Esophagus muscularis mucosa (tissue), 4 donors: ENCODE data around the gene TRAP1. TPM values are rescaled to one million over a fixed set of nuclear protein-coding genes. Genes with fewer than 3 reads are reported as not detected.
A peak's percentile ranks its signal among the peaks of the same experiment; 100 is the strongest.

Experiments
- DNase-seq: peaks from one replicate; pipeline ENCODE4 v3.0.0-alpha.2; 2017; ENCODE audit errors: extremely low spot score
- H3K27ac ChIP-seq, 4 donors: fragments of 200-600 bp; sonication (generic); replicated peaks in 1 of 4; 1 replicate in 3 of 4; 2 replicates in 1 of 4; pipeline ENCODE4 v1.5.1; 2016 to 2019; ENCODE audit warnings: mild to moderate bottlenecking in 1 of 4
- H3K27me3 ChIP-seq, 4 donors: fragments of 200-600 bp; sonication (generic); one replicate each; pipeline versions ENCODE4 v1.5.1 to v1.6.0; 2016 to 2019
- H3K36me3 ChIP-seq, 4 donors: fragments of 200-600 bp; sonication (generic); one replicate each; pipeline ENCODE4 v1.5.1; 2016 to 2019
- H3K4me1 ChIP-seq, 4 donors: fragments of 200-600 bp; sonication (generic); one replicate each; pipeline ENCODE4 v1.5.1; 2016 to 2019
- H3K4me3 ChIP-seq, 4 donors: fragments of 200-600 bp; sonication (generic); 1 replicate in 2 of 4; 2 replicates in 2 of 4; pipeline ENCODE4 v1.5.1; 2016 to 2019; ENCODE audit warnings: mild to moderate bottlenecking in 4 of 4, moderate library complexity in 1 of 4
- H3K9me3 ChIP-seq, 4 donors: fragments of 200-600 bp; sonication (generic); 1 replicate in 3 of 4; 2 replicates in 1 of 4; pipeline ENCODE4 v1.5.1; 2016 to 2019
- EP300 ChIP-seq: sonication (generic); formaldehyde crosslinking; IDR thresholded peaks from one replicate; pipeline ENCODE4 v1.6.1; 2017; ENCODE audit warnings: antibody characterized with exemption
- POLR2A ChIP-seq: fragments of 450-650 bp; IDR thresholded peaks from one replicate; pipeline ENCODE4 v1.6.1; 2017; ENCODE audit warnings: antibody characterized with exemption, moderate library complexity, mild to moderate bottlenecking, low read depth
- POLR2AphosphoS5 ChIP-seq, 2 donors: sonication (generic); formaldehyde crosslinking; IDR thresholded peaks; one replicate each; pipeline ENCODE4 v1.6.1; 2017; ENCODE audit warnings: antibody characterized with exemption in 2 of 2
- whole genome bisulfite sequencing: methylation state at CpG from one replicate; pipeline ENCODE4 v1.1.5; 2018; 5-methylcytosine and 5-hydroxymethylcytosine counted together
- intact Hi-C: fragments of 100-400 bp; cut with DNase I; formaldehyde crosslinking; loops from one replicate; pipeline ENCODE4 v1.15.1; 2023
- total RNA-seq, 4 donors: library from RNA; depleted of rRNA; stranded (reverse); fragments of >200 nt; gene quantifications; one replicate each; pipeline versions ENCODE4 v1.1.0 to v1.2.1, GENCODE V29; 2016
- TF ChIP-seq, protein P1 (sequence below), 3 experiments: fragments of 200-600 bp in 2 of 3; fragments of 450-650 bp in 1 of 3; sonication (generic) in 2 of 3; IDR thresholded peaks; one replicate each; pipeline ENCODE4 v1.5.1; 2017 to 2019; ENCODE audit warnings: antibody characterized with exemption in 3 of 3, mild to moderate bottlenecking in 2 of 3, moderate library complexity in 1 of 3

Gene TRAP1
- total RNA-seq, 4 donors from 2014 or later = 43.6 to 63.7 (median 46.8) TPM

DNA sequence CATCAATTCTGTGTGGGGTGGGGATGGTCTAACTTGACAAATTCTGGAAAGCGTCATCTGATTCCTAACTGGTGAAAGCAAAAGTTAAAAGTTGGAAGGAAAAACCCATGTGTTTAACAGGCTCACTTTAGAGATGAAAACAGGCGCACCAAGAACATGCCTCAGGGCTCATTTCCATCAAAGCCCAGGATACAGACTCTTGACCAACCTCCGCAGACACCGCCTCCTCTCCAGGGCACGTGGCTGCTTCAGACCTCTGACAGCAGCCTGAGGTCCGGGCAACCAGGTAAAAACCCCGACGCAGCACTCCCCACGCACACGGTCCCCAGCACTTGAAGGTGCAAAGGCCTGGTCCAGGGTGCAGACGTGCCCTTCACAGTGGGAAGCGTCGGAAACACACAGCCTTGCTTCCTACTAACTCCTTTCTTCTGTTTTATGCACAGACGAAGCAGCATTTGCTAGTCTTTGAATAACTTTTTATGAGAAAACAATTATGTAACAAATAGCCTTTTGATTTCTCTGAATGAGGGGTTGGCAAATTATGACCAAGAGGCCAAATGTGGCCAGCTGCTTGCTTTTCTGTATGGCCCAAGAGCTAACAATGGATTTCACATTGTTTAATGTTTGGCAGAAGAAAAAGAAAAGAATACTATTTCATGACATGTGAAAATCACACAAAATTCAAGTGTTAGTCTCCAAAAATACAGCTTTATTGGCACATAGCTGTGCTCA lies 44.2 kb upstream of the TRAP1 start:
- H3K4me1 ChIP-seq = peaks cover 0 to 23% (median 18%) of the 10 kb centered on the region in 4 donors
- no peak overlapping the region for H3K27ac ChIP-seq
- no peaks in the 10 kb centered on the region for H3K9me3 ChIP-seq
- H3K4me3 ChIP-seq = no peak overlapping the region
- intact Hi-C loops = no loop called here
- WGBS = 89% methylated on average over 14 of the region's 14 CpGs
- TF ChIP-seq, protein P1, sequence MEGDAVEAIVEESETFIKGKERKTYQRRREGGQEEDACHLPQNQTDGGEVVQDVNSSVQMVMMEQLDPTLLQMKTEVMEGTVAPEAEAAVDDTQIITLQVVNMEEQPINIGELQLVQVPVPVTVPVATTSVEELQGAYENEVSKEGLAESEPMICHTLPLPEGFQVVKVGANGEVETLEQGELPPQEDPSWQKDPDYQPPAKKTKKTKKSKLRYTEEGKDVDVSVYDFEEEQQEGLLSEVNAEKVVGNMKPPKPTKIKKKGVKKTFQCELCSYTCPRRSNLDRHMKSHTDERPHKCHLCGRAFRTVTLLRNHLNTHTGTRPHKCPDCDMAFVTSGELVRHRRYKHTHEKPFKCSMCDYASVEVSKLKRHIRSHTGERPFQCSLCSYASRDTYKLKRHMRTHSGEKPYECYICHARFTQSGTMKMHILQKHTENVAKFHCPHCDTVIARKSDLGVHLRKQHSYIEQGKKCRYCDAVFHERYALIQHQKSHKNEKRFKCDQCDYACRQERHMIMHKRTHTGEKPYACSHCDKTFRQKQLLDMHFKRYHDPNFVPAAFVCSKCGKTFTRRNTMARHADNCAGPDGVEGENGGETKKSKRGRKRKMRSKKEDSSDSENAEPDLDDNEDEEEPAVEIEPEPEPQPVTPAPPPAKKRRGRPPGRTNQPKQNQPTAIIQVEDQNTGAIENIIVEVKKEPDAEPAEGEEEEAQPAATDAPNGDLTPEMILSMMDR (IDR thresholded peaks at IDR 0.05) = no peak
- no peak for TF ChIP-seq EP300
- no peak for TF ChIP-seq POLR2A
- H3K27me3 ChIP-seq = no peaks in the 10 kb centered on the region
- DNase-seq = no peak
- H3K36me3 ChIP-seq = peaks cover 45 to 92% (median 80%) of the 10 kb centered on the region in 4 donors

DNA sequence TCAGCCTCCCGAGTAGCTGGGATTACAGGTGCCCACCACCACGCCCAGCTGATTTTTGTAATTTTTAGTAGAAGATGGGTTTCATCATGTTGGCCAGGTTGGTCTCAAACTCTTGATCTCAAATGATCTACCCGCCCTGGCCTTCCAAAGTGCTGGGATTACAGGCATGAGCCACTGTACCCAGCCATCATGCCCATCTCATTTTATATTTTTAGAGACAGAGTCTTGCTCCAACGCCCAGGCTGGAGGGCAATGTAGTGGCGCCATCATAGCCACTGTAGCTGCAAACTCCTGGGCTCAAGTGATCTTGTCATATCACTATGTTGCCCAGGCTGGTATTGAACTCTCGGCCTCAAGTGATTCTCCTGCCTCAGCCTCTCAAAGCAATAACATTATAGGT lies 43.2 kb upstream of the TRAP1 start:
- intact Hi-C loops = no loop called here
- no peaks in the 10 kb centered on the region for H3K27me3 ChIP-seq
- TF ChIP-seq EP300 (no peak), POLR2AphosphoS5 (IDR thresholded peaks at IDR 0.05) (no peak), POLR2A (no peak)
- TF ChIP-seq, protein P1 (IDR thresholded peaks at IDR 0.05) = no peak
- WGBS = 96% methylated on average over 6 of the region's 6 CpGs
- peaks cover 0 to 25% (median 18%) of the 10 kb centered on the region in 4 donors for H3K4me1 ChIP-seq
- H3K36me3 ChIP-seq = peaks cover 44 to 92% (median 78%) of the 10 kb centered on the region in 4 donors
- no peaks in the 10 kb centered on the region for H3K9me3 ChIP-seq
- no peak overlapping the region for H3K4me3 ChIP-seq
- no peak for DNase-seq
- no peak overlapping the region for H3K27ac ChIP-seq

DNA sequence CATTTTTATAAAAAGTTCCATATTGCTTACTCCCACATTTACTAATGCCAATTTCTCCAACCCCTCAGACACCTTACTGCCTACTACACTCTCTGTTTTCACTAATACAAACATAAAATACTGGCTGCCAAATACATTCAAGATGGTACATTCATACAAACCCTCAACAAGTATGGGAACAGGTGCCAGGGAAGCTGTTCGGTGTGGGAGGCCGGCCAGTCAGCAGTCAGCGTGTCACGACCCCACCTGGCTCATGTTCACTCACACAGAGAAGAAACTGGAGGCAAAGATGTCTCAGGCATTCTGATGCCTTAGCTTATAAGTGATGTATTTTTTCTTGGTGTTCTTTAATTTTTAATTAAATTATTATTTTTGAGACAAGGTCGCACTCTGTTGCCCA lies 42.4 kb upstream of the TRAP1 start:
- H3K36me3 ChIP-seq = peaks cover 36 to 89% (median 72%) of the 10 kb centered on the region in 4 donors
- peaks cover 6 to 33% (median 24%) of the 10 kb centered on the region in 4 donors for H3K4me1 ChIP-seq
- peak overlapping the region in 2 of 4 donors; percentile 17 to 34 for H3K27ac ChIP-seq
- DNase-seq = no peak
- H3K27me3 ChIP-seq = no peaks in the 10 kb centered on the region
- 49% methylated on average over 5 of the region's 5 CpGs for WGBS
- TF ChIP-seq EP300 (no peak), POLR2AphosphoS5 (IDR thresholded peaks at IDR 0.05) (no peak), POLR2A (no peak)
- TF ChIP-seq, protein P1 (IDR thresholded peaks at IDR 0.05) = no peak
- no peak overlapping the region for H3K4me3 ChIP-seq
- H3K9me3 ChIP-seq = no peaks in the 10 kb centered on the region
- intact Hi-C loops = no loop called here

DNA sequence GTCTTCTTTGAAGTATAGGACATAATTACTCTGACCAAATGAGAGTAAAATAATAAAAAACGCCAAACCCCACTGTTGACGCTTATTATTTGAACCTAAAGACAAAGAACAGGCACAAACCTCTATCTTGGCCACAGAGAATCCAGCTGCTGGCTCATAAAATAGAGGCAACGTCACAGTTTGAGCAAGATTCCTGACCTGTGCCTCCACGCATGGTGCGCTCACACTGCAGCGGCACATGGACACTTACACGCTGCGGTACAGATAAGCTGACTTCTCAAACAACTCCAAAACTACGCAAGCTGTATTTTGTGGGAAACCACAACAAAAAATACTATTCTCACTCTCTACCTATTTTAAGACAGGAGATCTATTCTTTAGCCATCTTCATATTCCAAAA lies 38.8 kb upstream of the TRAP1 start:
- Histone ChIP-seq H3K27me3 (no peaks in the 10 kb centered on the region), H3K4me3 (no peak overlapping the region), H3K4me1 (peaks cover 16 to 48% (median 45%) of the 10 kb centered on the region in 4 donors), H3K27ac (no peak overlapping the region), H3K36me3 (peaks cover 23 to 75% (median 50%) of the 10 kb centered on the region in 4 donors), H3K9me3 (no peaks in the 10 kb centered on the region)
- no peak for DNase-seq
- no peak for TF ChIP-seq EP300
- TF ChIP-seq, protein P1 (IDR thresholded peaks at IDR 0.05) = no peak
- no peak for TF ChIP-seq POLR2A
- TF ChIP-seq POLR2AphosphoS5 (IDR thresholded peaks at IDR 0.05) = no peak
- intact Hi-C loops = no loop called here
- WGBS = 90% methylated on average over 9 of the region's 9 CpGs

DNA sequence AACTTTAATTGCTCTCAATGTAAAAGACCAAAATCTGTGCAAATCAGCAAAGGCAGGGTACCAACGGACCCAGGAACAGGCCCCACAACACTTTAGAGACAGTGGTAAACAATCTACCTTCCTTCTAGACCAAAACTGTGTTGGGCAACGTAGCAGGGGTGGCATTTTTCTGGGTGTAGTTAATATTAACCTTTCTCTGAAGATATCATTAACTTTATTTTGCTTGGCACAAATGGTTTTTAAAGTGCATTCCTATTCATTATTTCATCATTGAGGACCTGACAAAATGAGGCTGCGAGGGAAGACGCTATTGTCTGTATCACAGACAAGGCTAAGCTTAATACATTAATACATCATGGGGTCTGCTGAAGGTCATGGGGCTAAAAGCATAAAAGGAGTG lies 37.9 kb upstream of the TRAP1 start:
- Histone ChIP-seq H3K27me3 (no peaks in the 10 kb centered on the region), H3K27ac (peak overlapping the region in 1 of 4 donors; percentile 13), H3K9me3 (no peaks in the 10 kb centered on the region), H3K4me3 (no peak overlapping the region), H3K36me3 (peaks cover 23 to 75% (median 48%) of the 10 kb centered on the region in 4 donors), H3K4me1 (peaks cover 16 to 48% (median 45%) of the 10 kb centered on the region in 4 donors)
- DNase-seq = no peak
- WGBS = 71% methylated on average over 4 of the region's 4 CpGs
- TF ChIP-seq POLR2AphosphoS5 (IDR thresholded peaks at IDR 0.05) (no peak), EP300 (no peak), POLR2A (no peak)
- TF ChIP-seq, protein P1 (IDR thresholded peaks at IDR 0.05) = no peak
- intact Hi-C loops = no loop called here
